ENCODE measurements around the gene SRXN1. TPM values are rescaled to one million over a fixed set of nuclear protein-coding genes. Genes with fewer than 3 reads are reported as not detected.
A peak's percentile ranks its signal among the peaks of the same experiment; 100 is the strongest.

The SRXN1 gene
- total and polyA plus RNA-seq, 2 donors (not counting 3 experiments of a cell fraction or from before 2014, with no cell fraction given), result 19.3 to 24.9 TPM

DNA sequence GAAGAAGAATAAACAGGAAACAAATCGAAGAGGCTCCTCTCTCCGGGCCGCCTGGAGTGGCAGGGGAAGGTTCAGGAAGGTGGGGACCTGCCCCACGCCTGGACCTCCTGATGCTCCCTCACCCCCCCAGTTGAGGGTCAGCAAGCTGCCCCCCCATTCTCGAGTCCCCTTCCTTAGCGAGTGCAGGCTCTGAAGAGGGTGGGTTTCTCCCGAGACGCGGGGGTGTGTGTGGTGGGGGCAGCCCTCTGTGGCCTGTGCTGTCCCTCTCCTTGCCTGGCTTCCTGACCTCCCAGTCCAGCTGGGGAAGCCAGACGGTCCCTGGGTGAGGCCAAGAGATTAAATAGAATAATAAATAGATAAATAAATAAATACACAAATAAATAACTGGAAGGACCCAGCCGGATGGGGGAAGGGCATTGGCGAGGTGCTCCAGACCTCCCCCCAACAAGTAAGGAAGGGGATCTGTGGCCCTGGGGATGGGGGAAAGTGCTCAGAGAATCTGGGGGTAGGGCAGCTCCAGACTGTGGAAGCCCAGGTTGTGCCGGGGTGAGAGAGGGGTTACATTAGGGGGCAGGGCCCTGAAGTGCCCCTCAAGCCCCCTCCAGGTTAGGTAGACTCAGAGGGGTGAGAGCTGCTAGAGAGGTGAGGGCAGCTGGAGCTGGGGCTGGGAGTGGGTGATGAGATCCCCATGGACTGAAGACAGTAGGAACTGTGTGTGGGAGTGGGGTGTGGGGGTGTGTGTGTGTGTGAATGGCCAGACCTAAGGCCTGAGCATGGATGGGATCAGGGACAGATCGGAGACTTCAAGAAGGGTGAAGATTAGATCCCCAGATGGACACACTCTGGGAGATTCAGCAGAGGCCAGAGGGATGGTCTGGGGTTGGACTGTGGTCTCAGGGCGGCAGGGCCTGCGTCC lies 9.5 kb upstream of the SRXN1 start:
- Histone ChIP-seq H3K4me1 (ENCODE audit: control insufficient read depth, extremely low read depth, insufficient read depth, low read length) (no peaks in the 10 kb centered on the region), H2AFZ (ENCODE audit: low read depth, low read length) (no peak overlapping the region), H3K4me2 (ENCODE audit: insufficient read depth, low read length) (no peak overlapping the region), H3K9ac (replicated peaks; ENCODE audit: extremely low read depth, insufficient read depth, low read length) (no peak overlapping the region), H3K27ac (ENCODE audit: insufficient read depth, low read depth, low read length) (no peak overlapping the region), H3K9me1 (replicated peaks; ENCODE audit: control insufficient read depth, extremely low read depth, insufficient read depth, low read length) (no peaks in the 10 kb centered on the region), H4K20me1 (replicated peaks; ENCODE audit: control insufficient read depth, extremely low read depth, insufficient read depth, low read length) (no peaks in the 10 kb centered on the region), H3K27me3 (ENCODE audit: control insufficient read depth in 2 of 2, insufficient read depth in 2 of 2, low read length in 2 of 2) (peaks cover 59 to 77% of the 10 kb centered on the region in 2 experiments), H3K4me3 (replicated peaks in 1 of 3; ENCODE audit: insufficient read depth in 1 of 3, low read depth in 1 of 3, low read length in 3 of 3) (no peak overlapping the region), H3K9me3 (replicated peaks; ENCODE audit: control insufficient read depth, insufficient read depth, low read length) (no peaks in the 10 kb centered on the region), H3K36me3 (ENCODE audit: control insufficient read depth in 2 of 2, extremely low read depth in 1 of 2, insufficient read depth in 2 of 2, low read length in 2 of 2) (no peaks in the 10 kb centered on the region), H3K79me2 (ENCODE audit: control insufficient read depth, insufficient read depth, low read length) (no peaks in the 10 kb centered on the region)
- CTCF ChIA-PET, result interaction anchor here (1.7 kb wide), 1 partner anchor 17 kb away, joined by 5 read pairs; no protein-coding TSS in a partner anchor
- intact Hi-C loops (cut with micrococcal nuclease), result no loop called here
- no peak for DNase-seq (ENCODE audit: low read depth, low spot score)
- dilution Hi-C loops (cut with MboI; ENCODE audit: extremely low pct_ligation_motif_present, low sequenced_read_pairs), result no loop called here
- no TSS peak for BruUV-seq (replicated peaks)
- TF ChIP-seq POLR2A (IDR thresholded peaks at IDR 0.05; ENCODE audit: low read depth, low read length) (no peak), EZH2 (IDR thresholded peaks at IDR 0.05; ENCODE audit: borderline replicate concordance, low read depth, low read length, severe bottlenecking) (peak; percentile 16)
- POLR2A ChIA-PET, result no interaction called here
- FAIRE-seq, result no peak

- Histone ChIP-seq H3K4me2 (ENCODE audit: insufficient read depth, low read length) (no peak overlapping the region), H3K27me3 (ENCODE audit: control insufficient read depth in 2 of 2, insufficient read depth in 2 of 2, low read length in 2 of 2) (peaks cover 61 to 81% of the 10 kb centered on the region in 2 experiments), H3K27ac (ENCODE audit: insufficient read depth, low read depth, low read length) (no peak overlapping the region), H3K4me3 (replicated peaks in 1 of 3; ENCODE audit: insufficient read depth in 1 of 3, low read depth in 1 of 3, low read length in 3 of 3) (no peak overlapping the region), H3K9me3 (replicated peaks; ENCODE audit: control insufficient read depth, insufficient read depth, low read length) (no peaks in the 10 kb centered on the region), H3K79me2 (ENCODE audit: control insufficient read depth, insufficient read depth, low read length) (no peaks in the 10 kb centered on the region), H2AFZ (ENCODE audit: low read depth, low read length) (no peak overlapping the region), H3K9me1 (replicated peaks; ENCODE audit: control insufficient read depth, extremely low read depth, insufficient read depth, low read length) (no peaks in the 10 kb centered on the region), H3K4me1 (ENCODE audit: control insufficient read depth, extremely low read depth, insufficient read depth, low read length) (no peaks in the 10 kb centered on the region), H3K9ac (replicated peaks; ENCODE audit: extremely low read depth, insufficient read depth, low read length) (no peak overlapping the region), H3K36me3 (ENCODE audit: control insufficient read depth in 2 of 2, extremely low read depth in 1 of 2, insufficient read depth in 2 of 2, low read length in 2 of 2) (no peaks in the 10 kb centered on the region), H4K20me1 (replicated peaks; ENCODE audit: control insufficient read depth, extremely low read depth, insufficient read depth, low read length) (no peaks in the 10 kb centered on the region)
- POLR2A ChIA-PET, result no interaction called here
- CTCF ChIA-PET, result interaction anchor here (1.7 kb wide), 1 partner anchor 17 kb away, joined by 5 read pairs; no protein-coding TSS in a partner anchor
- FAIRE-seq, result no peak
- intact Hi-C loops (cut with micrococcal nuclease), result no loop called here
- TF ChIP-seq CTCF (IDR thresholded peaks at IDR 0.05; ENCODE audit: extremely low read depth in 1 of 2, insufficient read depth in 1 of 2, low read depth in 1 of 2, low read length in 2 of 2), result no peak
- TF ChIP-seq POLR2A (IDR thresholded peaks at IDR 0.05; ENCODE audit: low read depth, low read length), result no peak
- no peak for TF ChIP-seq GATA2 (IDR thresholded peaks at IDR 0.05; ENCODE audit: insufficient read depth, insufficient read length, low read depth, low read length)
- TF ChIP-seq, protein P1, sequence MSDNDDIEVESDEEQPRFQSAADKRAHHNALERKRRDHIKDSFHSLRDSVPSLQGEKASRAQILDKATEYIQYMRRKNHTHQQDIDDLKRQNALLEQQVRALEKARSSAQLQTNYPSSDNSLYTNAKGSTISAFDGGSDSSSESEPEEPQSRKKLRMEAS (IDR thresholded peaks at IDR 0.05; ENCODE audit: insufficient read depth, insufficient read length), result no peak
- no peak for TF ChIP-seq POLR2AphosphoS5 (IDR thresholded peaks at IDR 0.05; ENCODE audit: insufficient read depth, low read depth, low read length)
- no peak for TF ChIP-seq EZH2 (IDR thresholded peaks at IDR 0.05; ENCODE audit: borderline replicate concordance, low read depth, low read length, severe bottlenecking)
- no peak for TF ChIP-seq JUN (IDR thresholded peaks at IDR 0.05; ENCODE audit: borderline replicate concordance, insufficient read depth, insufficient read length, low read depth)
- no peak for TF ChIP-seq MYC (IDR thresholded peaks at IDR 0.05; ENCODE audit: low read depth, low read length)
- TF ChIP-seq FOS (IDR thresholded peaks at IDR 0.05; ENCODE audit: borderline replicate concordance, insufficient read depth, low read length), result no peak
- no TSS peak for BruUV-seq (replicated peaks)
- no peak for DNase-seq (ENCODE audit: low read depth, low spot score)
- dilution Hi-C loops (cut with MboI; ENCODE audit: extremely low pct_ligation_motif_present, low sequenced_read_pairs), result no loop called here
These were observed 8.7 kb upstream of the SRXN1 start for GRCh38 chr20:661474-662270.
